Measurements from ENCODE around the gene SNCAIP.

The SNCAIP gene

DNA sequence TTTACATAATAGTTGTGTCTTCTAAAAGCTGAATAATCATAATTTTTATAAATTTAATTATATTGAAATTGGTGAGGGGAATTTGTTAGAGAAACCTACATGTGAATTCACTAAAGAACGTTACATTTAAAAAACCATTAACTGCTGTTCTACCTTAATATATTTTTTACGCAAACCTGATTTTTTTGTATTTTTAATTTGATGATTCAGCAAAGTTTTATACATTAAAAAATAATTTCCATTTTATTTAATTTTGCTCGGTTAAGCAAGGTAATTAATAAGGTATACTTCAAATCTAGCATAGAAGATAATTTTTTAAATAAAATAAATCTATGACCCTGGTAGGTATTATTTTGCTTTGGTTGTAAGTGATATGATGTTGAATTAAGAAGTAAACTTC lies 114.3 kb downstream of the SNCAIP start:
- no peak for DNase-seq (ENCODE audit: low read depth in 2 of 2)

DNA sequence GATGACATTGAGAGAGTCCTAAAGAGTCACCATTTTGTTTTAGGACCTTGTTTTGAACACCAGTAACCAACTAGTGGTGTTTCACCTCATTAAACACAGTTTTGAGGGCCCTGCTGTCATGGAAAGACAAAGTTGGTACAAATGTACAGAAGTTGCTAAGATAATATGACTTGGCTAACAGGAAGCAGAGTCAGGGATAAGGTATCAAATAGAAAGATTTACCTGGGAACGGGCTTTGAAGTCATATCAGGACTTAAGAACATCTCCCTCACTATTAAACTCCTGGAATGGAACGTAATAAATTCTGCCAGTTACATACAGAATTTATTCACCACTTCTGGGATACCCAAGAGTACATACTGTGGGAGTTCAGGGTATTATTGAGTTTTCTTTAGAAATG lies 115.6 kb downstream of the SNCAIP start:
- DNase-seq (ENCODE audit: low read depth in 2 of 2), result no peak

DNA sequence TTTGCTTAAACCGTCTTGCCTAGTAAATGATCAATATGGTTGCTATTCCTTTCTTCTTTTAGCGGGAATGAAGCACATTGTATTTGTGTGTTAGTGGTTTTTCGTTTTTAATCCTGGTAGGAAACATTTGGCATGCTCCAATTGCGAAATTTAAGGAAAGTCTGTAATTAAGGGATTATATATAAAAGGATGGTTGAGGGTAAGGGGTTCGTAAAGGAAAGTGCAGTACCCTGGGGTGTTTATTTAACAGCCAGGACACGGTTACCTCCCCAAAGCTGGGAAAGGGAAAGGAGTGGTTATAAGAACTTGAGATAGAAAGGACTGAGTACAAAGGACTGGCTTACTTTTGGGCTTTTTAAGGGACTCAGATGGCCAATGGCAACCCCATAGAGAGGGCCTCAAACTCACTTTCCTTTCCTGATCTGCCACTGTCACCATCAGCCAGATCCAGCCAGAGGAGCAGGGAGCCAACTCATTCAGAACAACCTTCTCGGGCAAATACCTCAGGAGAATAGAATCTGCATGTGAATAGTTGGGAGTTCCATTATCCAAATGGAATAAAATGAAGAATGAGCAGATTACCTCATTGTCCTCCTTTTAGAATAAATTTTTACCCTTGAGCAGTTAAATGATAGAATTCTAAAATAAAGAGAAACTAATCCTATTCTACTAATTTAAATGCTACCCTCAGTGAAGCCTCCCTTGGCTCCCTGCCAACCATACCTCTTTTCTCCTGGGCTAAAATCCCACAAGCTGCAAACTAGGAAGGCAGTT lies 117.7 kb downstream of the SNCAIP start:
- DNase-seq (ENCODE audit: low read depth in 2 of 2), result no peak

DNA sequence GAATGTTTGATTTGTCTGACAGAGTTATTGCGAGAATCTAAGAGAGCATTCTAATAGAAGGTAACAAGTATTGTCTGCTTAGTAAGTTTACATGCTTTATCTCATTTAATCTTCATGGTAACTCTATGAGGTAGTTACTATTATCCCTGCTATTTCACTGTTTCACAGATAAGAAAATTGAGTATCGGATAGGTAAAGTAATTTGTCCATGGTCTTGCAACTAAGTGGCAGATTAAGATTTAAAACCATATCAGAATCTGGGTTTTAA lies 118.2 kb downstream of the SNCAIP start:
- no peak for DNase-seq (ENCODE audit: low read depth in 2 of 2)

DNA sequence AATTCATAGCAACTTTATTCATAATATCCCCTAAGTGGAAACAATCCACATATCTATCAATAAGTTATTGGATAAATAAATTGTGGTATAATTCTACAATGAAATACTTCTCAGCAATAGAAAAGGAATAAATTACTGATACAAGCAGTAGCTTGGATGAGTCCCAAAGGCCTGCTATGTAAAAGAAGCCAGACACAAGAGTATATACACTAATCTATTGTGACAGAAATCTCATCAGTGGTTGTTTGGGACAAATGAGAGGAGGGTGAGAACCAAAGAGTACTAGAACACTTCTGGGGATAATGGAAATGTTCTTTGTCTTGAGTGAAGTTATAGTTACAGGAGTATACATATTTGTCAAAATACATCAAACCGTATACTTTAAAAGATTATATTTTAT lies 119.3 kb downstream of the SNCAIP start:
- no peak for DNase-seq (ENCODE audit: low read depth in 2 of 2)

DNA sequence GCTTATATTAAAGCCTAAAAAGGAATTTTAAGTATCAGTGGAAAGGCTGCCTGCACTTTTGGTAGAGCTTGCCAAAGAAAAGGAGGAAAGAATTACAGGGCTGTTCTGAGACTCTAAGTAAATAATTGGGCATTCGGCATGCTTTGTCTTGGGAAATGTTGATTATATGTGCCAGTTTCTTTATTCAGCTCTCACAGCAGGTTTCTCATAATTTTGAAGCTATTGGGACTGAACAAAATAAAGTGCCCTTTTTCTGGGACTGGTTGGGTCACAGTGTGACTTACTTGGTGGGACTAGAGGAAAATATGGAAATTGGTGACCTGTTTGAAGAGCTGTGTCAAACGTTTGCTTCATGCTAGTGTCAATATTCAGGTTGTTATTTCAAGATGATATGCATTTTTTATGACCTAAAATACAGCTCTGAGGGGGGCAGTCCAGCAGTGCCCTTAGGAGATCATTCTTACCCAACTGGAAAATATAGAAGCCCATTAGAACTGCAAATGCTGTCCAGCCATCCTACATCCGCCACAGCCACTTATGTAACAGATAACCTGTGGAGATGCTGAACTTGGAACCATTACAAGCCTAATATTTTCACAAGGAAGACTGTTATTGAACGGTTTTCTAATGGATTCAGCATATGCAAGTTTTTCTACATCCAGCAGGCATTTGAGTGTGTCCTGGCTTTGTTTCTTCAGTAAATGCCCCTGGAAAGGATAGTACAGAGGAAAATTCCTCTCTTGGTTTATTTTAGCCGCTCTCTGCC lies 122.4 kb downstream of the SNCAIP start:
- no peak for DNase-seq (ENCODE audit: low read depth in 2 of 2)

DNA sequence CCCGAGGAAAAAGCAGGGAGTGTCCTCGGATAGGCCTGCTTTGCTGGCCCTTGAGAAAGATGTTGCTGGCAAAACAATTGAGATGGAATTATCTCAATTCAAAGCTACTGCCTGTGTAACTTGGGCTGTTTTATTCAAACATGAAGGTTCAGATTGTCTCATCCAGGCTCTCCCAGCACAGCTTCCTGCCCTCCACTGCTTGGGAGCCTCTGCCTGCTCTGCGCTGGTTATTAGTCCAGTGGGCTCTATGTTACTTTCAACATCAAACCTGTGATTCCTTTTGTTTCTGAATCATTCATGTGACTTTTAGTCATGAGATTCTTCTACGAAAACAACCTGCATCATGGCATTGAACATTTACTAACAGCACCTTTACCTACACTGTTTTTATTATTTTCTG lies 123.2 kb downstream of the SNCAIP start:
- no peak for DNase-seq (ENCODE audit: low read depth in 2 of 2)

DNA sequence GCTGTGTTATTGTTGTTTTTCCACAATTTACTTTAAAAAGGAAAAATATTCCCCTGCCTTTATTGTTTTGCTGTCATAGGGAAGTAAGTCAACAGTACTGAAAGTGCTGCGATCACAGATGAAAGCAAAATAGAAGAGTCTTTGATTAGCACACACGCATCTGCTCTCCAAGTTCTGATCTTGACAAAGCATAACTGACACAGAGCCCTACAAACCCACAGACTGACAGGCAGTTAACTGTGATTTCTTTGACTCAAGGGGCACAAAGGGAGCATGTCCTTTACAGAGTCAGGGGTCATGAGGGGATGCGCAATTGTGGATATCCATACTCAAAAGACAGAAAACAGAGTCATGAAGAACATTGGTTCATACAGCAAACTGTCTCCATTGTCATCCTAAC lies 123.7 kb downstream of the SNCAIP start:
- DNase-seq (ENCODE audit: low read depth in 2 of 2), result no peak

DNA sequence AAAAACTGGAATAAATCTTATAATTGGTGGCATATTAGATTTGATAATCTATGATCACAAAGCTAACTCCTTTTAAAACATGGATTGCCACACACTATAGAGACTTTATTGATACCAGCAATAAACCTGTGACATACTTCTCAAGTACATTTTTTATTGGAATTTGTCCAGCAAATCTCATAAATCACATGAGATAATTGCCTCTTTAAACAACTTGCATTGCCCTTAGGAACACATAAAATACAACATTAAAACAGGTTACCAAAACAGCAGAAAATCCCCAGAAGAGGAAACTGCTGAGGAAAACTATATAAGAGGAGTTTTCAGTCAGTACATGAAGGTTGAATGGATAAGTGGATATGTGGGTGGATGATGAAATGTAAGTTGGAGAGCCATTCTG lies 124.6 kb downstream of the SNCAIP start:
- no peak for DNase-seq (ENCODE audit: low read depth in 2 of 2)

DNA sequence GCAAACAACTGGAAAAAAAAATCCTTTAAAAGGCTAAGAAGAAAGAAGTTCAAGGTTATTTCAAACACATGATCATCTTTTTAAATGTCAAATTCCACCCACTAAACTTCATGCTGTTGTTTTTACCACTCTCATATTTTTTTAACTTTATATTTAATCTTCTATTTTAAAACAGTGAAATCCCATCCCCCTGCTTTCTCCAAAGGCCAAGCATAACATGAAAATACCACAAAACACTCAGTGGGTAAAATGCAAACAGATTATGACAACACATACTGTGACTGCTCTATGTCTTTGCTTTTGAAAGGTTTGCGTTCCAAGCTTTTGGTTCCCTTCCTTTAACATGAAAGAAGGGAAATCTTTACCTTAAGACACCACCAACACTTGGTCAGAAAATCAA lies 127.6 kb downstream of the SNCAIP start:
- DNase-seq (ENCODE audit: low read depth in 2 of 2), result no peak

DNA sequence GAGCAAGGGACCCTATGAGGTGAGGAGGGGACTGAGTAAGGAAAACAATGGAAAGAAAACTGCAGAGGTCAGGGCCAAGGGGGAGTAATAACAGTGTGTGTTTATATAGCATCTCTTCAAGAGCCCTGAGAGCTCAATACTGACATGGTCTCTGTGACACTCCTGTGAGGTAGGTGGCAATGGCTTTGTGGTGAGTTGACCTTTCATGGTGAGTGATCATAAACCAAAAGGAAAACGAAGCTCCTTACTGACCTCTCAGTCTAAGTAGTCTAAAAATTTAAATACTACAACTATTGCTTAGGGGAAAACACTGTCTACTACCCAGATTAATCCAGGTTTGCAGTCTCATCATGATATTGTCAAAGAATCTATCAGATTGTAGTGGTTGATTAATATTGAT lies 130.9 kb downstream of the SNCAIP start:
- no peak for DNase-seq (ENCODE audit: low read depth in 2 of 2)

DNA sequence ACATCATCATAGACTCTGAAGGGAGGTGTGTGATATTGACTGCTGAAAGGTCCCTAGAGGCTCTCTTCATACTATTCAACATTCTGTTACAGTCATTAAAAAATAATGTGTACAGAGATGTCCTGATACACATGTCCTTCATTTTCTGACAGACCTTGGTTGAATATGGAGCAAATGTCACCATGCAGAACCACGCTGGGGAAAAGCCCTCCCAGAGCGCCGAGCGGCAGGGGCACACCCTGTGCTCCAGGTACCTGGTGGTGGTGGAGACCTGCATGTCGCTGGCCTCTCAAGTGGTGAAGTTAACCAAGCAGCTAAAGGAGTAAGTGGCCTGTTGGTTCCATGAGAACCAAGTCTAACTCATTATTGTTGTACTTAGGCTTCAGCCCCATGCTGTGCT lies 132.4 kb downstream of the SNCAIP start:
- no peak for DNase-seq (ENCODE audit: low read depth in 2 of 2)

DNA sequence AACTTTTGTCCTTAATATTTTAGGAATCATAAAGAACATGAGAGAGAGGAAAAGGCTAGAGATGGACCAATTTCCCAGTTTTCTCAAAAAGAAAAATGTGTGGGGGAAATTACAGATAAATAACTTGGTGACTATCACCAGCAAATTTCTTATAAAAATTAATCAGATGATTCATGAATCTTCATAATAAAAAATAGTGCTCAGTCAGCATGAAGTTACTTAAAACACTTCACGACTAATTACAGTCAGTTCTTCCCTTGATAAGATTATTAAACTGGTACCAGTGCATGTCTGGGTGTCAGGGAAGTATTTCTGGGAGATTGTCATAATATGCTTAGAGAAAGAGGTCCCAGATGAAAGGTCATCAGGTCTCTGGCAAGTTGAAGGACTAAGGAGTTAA lies 133.0 kb downstream of the SNCAIP start:
- no peak for DNase-seq (ENCODE audit: low read depth in 2 of 2)

DNA sequence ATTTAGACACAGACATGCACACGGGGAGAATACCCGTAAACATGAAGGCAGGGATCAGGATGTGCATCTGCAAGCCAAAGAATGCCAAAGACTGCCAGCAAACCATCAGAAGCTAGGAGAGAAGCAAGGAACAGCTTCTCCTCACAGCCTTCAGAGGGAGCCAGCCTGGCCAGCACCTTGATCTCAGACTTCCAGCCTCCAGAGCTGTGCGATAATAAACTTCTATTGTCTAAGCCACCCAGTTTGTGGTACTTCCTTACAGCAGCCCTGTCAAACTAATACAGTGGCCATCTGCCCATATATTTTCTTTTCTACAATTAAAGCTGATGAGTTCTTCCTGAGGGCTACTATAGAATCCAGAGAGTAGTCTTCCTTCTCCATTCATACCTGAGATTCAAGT lies 135.0 kb downstream of the SNCAIP start:
- DNase-seq (ENCODE audit: low read depth in 2 of 2), result no peak

DNA sequence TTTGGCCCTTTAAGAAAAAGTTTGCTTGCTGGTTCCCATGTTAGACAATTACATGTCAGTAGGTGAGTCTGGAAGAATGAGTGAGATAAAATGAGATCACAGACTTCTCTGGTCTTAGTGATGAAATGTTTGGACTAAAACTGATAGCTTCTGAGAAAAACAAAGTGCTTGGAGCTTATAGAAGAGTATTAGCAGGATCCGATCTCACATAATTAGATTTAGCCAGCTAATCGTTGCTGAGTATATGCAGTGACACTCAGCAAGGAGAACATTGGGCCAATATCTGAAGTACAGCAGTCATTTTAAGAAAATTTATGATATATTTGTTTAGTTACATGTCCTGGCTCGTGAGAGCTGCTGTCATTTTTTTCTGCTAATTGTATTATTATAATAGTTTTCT lies 135.8 kb downstream of the SNCAIP start:
- DNase-seq (ENCODE audit: low read depth in 2 of 2), result no peak

DNA sequence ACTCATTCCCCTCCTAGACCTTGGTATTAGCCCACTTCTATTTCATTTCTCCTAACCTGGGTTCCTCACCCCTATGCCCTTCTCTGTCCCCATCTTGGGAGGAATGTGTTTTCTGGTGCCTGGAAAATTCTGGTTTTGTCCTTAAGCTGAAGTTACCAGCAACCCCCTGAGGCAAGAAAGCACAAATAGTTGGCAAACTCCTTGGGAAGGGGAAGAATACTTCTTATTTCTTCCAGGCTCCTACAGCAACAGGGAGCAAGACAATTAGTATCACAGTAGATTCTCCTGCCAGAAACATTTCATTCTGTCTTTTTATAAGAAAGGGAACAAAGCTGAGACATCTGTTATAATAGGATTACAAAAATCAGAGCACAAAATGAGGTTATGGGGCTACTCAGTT lies 142.5 kb downstream of the SNCAIP start:
- no peak for DNase-seq (ENCODE audit: low read depth in 2 of 2)

DNA sequence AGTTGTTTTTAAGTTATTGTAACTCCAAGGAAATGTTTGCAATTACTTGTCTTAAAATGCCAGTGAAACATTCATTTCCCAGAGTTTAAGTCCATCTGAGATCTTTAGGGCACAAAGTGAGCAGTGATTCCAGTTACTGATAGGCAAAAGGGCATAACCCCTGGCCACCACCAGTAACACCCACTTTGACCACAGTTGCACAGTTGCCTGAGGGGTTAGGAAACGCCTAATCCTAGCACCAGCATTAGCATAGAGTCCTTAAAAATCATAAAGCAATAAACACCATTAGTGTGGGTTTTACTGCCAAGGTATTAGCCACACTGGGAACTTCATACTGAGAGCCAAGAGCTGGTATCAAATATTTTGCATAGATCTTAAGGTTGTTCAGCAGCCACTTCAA lies 143.9 kb downstream of the SNCAIP start:
- DNase-seq (ENCODE audit: low read depth in 2 of 2), result no peak

DNA sequence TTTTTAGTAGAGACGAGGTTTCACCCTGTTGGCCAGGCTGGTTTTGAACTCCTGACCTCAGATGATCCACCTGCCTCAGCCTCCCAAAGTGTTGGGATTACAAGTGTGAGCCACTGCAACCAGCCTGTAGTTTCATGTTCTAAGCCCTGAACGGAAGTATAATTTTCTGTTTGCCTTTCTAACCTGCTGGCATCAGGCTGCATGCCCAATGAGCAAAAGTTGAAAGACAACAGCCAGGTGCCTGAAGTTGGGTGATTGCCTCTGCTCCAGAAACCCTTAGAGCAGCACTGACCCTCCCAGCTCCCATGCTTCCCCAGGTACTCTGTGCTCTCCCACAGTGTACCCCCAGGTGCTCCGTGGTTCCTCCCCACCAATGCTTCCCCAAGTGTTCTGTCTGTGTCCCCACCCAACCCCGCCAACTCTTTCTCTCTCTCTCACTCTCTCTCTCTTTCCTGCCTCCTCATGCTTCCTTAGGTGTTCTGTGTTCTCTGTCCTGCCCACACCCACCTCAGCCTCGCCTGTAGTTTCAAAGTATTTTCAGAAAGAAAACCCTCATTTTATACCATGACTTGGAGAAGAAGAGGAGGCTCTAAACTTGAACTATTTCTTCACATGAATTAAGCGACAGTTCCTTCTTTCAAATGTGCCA lies 145.3 kb downstream of the SNCAIP start:
- DNase-seq (ENCODE audit: low read depth in 2 of 2), result no peak

DNA sequence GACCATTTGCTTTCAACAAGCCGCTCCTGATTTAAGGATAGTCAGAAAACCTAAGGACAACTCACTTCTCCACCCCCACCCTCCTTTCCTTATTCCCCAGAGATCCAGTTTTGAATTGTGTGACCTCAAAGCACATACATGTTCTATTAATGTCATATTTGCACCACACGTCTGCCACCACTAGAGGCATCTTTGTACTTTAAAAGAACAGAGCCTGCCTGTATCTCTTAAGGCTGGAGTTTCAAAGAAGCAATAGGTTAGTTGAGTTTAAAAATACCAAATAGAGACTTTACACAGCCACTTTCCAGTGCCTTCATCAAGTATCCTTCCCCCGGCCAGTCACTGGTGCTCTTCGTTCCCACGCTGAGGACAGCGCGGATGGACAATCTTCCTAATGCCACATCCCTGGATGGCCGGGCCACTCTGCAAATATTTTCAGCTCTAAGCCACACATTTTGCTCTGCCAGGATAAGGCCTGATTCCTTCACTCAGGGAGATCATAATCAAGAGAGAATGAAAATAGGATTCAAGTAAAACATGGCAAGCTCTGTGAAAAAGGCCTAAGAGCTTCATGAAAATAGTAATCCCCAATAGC lies 146.3 kb downstream of the SNCAIP start:
- DNase-seq (ENCODE audit: low read depth in 2 of 2), result no peak

DNA sequence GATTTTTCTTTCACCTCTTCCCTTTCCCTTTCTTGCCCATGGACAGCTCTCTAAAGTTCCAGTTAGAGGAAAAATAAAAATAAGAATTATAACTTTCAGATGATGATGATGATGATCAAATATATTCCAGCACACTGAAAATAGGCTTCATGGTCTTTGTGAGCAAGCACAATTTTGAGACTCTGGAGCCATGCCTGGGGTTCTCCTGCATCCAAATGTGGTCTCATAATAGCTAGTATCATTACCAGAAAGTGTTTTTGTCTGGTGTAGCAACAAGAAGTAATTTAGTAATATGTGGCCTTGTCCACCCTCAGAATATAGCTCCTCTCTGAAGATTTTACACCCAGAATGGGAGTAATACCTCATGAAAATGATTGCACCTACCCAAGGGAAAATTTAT lies 150.4 kb downstream of the SNCAIP start:
- DNase-seq (ENCODE audit: low read depth in 2 of 2), result no peak

DNA sequence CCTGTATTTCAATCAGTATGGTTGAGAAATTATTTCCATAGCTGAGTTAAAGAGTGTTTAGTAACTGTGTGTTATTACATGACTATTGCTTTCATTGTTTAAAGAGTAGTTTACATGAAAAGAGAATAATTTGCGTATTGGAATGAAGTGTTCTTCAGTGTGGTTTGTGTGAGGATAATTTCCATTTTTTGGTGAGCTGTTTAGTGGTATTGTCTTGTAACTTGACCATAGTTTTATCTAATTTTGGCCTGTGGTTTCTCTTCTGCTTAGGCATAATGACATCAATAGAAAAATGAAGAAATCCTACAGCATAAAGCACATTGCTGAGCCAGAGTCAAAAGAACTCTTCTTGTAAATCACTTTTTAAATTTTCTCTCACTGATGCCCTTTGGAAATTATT lies 151.2 kb downstream of the SNCAIP start:
- no peak for DNase-seq (ENCODE audit: low read depth in 2 of 2)

DNA sequence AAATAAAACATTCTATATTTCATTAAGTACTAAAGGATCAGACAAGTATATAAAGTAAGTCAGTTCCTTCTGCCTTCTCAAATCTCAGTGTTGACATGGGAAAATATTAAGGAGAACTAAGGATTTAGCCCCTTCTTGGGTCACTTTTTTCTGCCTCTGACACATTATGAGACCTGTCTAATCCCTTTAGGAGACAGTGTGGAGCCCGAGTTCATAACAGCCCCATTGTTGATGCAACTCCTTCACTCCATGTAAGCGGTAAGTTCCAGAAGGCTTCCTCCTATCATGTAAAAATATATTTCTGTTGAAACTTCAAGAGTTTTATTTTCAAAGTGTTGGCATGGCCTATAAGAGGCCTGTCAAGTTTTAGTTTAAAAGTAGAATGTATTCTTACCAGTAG lies 152.2 kb downstream of the SNCAIP start:
- DNase-seq (ENCODE audit: low read depth in 2 of 2), result no peak

DNA sequence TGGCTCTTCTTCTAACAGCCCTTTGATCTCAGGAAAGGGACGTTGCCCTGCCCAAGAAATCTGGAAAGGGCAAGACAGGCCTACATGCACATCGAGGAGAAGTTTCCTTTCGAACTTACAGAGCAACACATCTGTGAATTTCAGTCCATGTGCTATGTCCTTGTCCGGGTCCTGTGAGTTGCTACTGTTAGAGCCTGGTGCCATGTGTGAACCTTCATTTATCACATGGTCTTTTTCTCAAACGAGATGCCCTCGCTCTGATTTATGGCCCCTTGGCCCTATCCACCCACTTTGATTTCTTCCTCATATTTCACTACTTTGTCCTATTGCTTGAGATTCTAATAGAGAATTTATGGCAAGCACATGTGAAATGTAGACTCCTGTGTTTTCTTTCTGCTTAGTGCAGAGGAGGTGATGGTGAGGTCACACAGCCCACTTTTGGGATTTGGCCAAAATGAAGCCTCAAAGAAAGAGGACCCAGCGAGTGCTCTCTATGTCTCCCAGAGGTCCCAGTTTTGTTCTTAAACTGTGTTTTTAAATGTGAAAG lies 153.1 kb downstream of the SNCAIP start:
- DNase-seq (ENCODE audit: low read depth in 2 of 2), result no peak
